OCI-LY3 (cell line): ENCODE measurements around the gene SORL1.

Source experiments
- H2AFZ ChIP-seq: fragments of 200-600, 300-600 bp; shearing (Covaris generic); 2 replicates; pipeline ENCODE4 v1.6.0; 2014; ENCODE audit warnings: antibody characterized with exemption, low read depth, low read length
- H3K27ac ChIP-seq: fragments of 200-600, 300-600 bp; sonication (generic); 2 replicates; pipeline ENCODE4 v1.5.1; 2014; ENCODE audit warnings: mild to moderate bottlenecking, low read length, moderate library complexity, mixed read lengths
- H3K27me3 ChIP-seq: fragments of 200-600, 300-600 bp; sonication (generic); 2 replicates; pipeline ENCODE4 v1.6.1; 2014; ENCODE audit warnings: low read depth, low read length, mixed read lengths
- H3K36me3 ChIP-seq: fragments of 200-600, 300-600 bp; sonication (generic); replicated peaks from 2 replicates; pipeline ENCODE3; 2014; ENCODE audit warnings: low read depth, low read length, mixed read lengths
- H3K4me1 ChIP-seq: fragments of 300-600, 200-600 bp; sonication (generic); 2 replicates; pipeline ENCODE4 v1.6.1; 2014; ENCODE audit warnings: low read length, mixed read lengths
- H3K4me2 ChIP-seq: fragments of 200-600, 300-600 bp; sonication (generic); 2 replicates; pipeline ENCODE4 v1.6.1; 2014; ENCODE audit warnings: low read length, mixed read lengths
- H3K4me3 ChIP-seq: fragments of 300-600, 200-600 bp; sonication (generic); 2 replicates; pipeline ENCODE4 v1.5.1; 2014; ENCODE audit warnings: antibody characterized with exemption, mild to moderate bottlenecking, low read length, moderate library complexity
- H3K79me2 ChIP-seq: fragments of 300-600, 200-600 bp; shearing (Covaris generic); 2 replicates; pipeline ENCODE4 v1.6.1; 2014; ENCODE audit warnings: mild to moderate bottlenecking, low read length, mixed read lengths
- H3K9ac ChIP-seq: fragments of 300-600, 200-600 bp; shearing (Covaris generic); 2 replicates; pipeline ENCODE4 v1.6.0; 2014; ENCODE audit warnings: mild to moderate bottlenecking, low read length, moderate library complexity
- H3K9me3 ChIP-seq: fragments of 200-600, 300-600 bp; shearing (Covaris generic); 2 replicates; pipeline ENCODE4 v1.6.1; 2014; ENCODE audit warnings: low read length, mixed read lengths; ENCODE audit not compliant: insufficient read depth
- H4K20me1 ChIP-seq: fragments of 200-600, 300-600 bp; sonication (generic); 2 replicates; pipeline ENCODE4 v1.6.1; 2016; ENCODE audit warnings: low read length, mixed read lengths; ENCODE audit not compliant: insufficient read depth
- EZH2phosphoT487 ChIP-seq: fragments of 200-600 bp; shearing (Covaris generic); IDR thresholded peaks from 2 replicates; pipeline ENCODE4 v1.6.1; 2018; ENCODE audit warnings: antibody characterized with exemption, mixed run types, low read depth
- TF ChIP-seq, protein P1 (sequence below): fragments of 200-600, 300-600 bp; sonication (generic); IDR thresholded peaks from 2 replicates; pipeline ENCODE4 v1.5.1; 2014; ENCODE audit warnings: antibody characterized with exemption, low read length, low read depth

SORL1 gene

DNA sequence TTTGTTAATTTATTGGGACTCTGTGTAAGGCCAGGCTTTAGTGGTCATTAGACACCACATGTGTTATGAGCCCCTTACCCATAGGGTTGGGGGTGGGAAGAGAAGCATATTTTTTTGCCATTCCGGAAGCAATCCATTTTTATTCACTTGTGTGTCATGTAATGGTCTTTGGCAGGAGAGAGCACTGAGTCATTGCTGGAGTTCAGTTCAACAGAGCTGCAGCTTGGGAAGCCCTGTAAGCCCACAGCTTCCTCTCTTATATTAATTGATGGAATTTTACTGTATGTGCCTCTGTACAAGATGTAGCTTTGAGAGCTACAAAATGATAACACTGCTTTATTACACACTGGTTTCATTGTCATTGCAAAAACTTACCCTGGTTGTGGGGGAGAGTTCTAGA is 177.9 kb downstream of the SORL1 start:
- H3K4me2 ChIP-seq: no peak overlapping the region
- H4K20me1 ChIP-seq: peaks cover 7% of the 10 kb centered on the region; the same call in 1 of the 2 replicates
- no peak for TF ChIP-seq EZH2phosphoT487
- TF ChIP-seq, protein P1, sequence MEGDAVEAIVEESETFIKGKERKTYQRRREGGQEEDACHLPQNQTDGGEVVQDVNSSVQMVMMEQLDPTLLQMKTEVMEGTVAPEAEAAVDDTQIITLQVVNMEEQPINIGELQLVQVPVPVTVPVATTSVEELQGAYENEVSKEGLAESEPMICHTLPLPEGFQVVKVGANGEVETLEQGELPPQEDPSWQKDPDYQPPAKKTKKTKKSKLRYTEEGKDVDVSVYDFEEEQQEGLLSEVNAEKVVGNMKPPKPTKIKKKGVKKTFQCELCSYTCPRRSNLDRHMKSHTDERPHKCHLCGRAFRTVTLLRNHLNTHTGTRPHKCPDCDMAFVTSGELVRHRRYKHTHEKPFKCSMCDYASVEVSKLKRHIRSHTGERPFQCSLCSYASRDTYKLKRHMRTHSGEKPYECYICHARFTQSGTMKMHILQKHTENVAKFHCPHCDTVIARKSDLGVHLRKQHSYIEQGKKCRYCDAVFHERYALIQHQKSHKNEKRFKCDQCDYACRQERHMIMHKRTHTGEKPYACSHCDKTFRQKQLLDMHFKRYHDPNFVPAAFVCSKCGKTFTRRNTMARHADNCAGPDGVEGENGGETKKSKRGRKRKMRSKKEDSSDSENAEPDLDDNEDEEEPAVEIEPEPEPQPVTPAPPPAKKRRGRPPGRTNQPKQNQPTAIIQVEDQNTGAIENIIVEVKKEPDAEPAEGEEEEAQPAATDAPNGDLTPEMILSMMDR: no peak
- no peaks in the 10 kb centered on the region for H3K79me2 ChIP-seq
- H3K36me3 ChIP-seq: peaks cover 89% of the 10 kb centered on the region
- no peak overlapping the region for H3K27ac ChIP-seq
- H3K9ac ChIP-seq: no peak overlapping the region
- no peak overlapping the region for H2AFZ ChIP-seq
- H3K4me3 ChIP-seq: no peak overlapping the region
- H3K27me3 ChIP-seq: no peaks in the 10 kb centered on the region
- no peaks in the 10 kb centered on the region for H3K4me1 ChIP-seq
- no peaks in the 10 kb centered on the region for H3K9me3 ChIP-seq

DNA sequence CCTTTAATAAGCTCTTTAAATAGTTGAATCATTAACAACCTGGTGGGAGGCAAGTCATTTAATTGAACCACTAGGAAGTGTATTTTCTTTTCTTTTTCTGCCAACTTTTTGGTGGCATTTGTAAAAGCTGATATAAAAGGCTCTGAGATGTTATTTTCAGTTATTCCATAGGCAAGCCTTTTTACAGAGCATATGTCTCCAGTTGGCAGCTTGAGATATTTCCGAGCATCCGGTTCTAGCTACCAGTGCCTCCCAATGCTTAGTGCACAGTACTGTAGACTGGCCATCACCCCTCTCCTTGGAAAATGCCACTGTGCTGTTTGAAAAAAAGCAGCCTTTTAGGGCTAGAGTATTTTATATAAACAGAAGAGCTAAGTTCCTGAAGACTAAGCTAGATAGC is 179.3 kb downstream of the SORL1 start:
- Histone ChIP-seq H4K20me1 (peaks cover 7% of the 10 kb centered on the region; the same call in 1 of the 2 replicates), H3K9ac (no peak overlapping the region), H2AFZ (no peak overlapping the region), H3K4me2 (no peak overlapping the region), H3K27ac (no peak overlapping the region), H3K27me3 (no peaks in the 10 kb centered on the region), H3K36me3 (peaks cover 75% of the 10 kb centered on the region), H3K79me2 (no peaks in the 10 kb centered on the region), H3K9me3 (no peaks in the 10 kb centered on the region), H3K4me1 (no peaks in the 10 kb centered on the region), H3K4me3 (no peak overlapping the region)
- TF ChIP-seq, protein P1: no peak

GRCh38 chr11:121634273-121634672 is 182.2 kb downstream of the SORL1 start:
- no peak overlapping the region for H2AFZ ChIP-seq
- H3K9me3 ChIP-seq: no peaks in the 10 kb centered on the region
- no peaks in the 10 kb centered on the region for H3K4me1 ChIP-seq
- no peak overlapping the region for H3K4me2 ChIP-seq
- H3K36me3 ChIP-seq: peaks cover 50% of the 10 kb centered on the region
- no peak overlapping the region for H3K27ac ChIP-seq
- no peak overlapping the region for H3K4me3 ChIP-seq
- no peak for TF ChIP-seq EZH2phosphoT487
- TF ChIP-seq, protein P1: no peak
- H3K27me3 ChIP-seq: no peaks in the 10 kb centered on the region
- no peaks in the 10 kb centered on the region for H4K20me1 ChIP-seq
- H3K9ac ChIP-seq: no peak overlapping the region
- no peaks in the 10 kb centered on the region for H3K79me2 ChIP-seq

DNA sequence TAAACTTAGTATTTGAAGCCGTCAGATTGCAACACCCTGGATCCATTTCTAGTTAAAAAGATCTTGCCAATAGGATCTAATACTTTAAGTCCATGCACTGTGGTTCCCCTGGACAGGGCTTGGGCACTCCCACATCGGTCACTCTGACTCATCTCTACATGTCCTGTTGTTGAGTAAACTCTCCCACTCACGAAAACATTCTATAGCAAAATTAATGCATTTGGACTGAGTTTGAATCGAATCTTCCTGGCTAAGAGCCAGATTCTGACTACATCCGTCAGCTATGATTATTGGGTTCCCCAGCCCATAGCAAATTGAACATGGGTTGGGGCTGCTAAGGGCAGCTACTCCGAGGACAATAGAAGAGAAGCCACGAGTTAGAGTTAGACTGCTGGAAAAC is 182.8 kb downstream of the SORL1 start:
- H3K27ac ChIP-seq: no peak overlapping the region
- H3K79me2 ChIP-seq: no peaks in the 10 kb centered on the region
- no peaks in the 10 kb centered on the region for H3K9me3 ChIP-seq
- H3K4me2 ChIP-seq: no peak overlapping the region
- no peak overlapping the region for H3K9ac ChIP-seq
- no peaks in the 10 kb centered on the region for H3K27me3 ChIP-seq
- no peaks in the 10 kb centered on the region for H4K20me1 ChIP-seq
- H3K4me3 ChIP-seq: no peak overlapping the region
- no peak overlapping the region for H2AFZ ChIP-seq
- H3K36me3 ChIP-seq: peaks cover 48% of the 10 kb centered on the region
- H3K4me1 ChIP-seq: no peaks in the 10 kb centered on the region
- TF ChIP-seq, protein P1: no peak
- no peak for TF ChIP-seq EZH2phosphoT487
